HepG2 (cell line): ENCODE data around the gene CXCR5. TPM values are rescaled to one million over a fixed set of nuclear protein-coding genes. Genes with fewer than 3 reads are reported as not detected.

Experiments used
- ATAC-seq: fragments of 200-7000 bp; cut with Tn5 transposase; 3 replicates; pipeline ENCODE4 v1.9.1; 2020; ENCODE audit warnings: mild to moderate bottlenecking, moderate library complexity
- BruUV-seq: library from RNA; stranded (reverse); fragments of 400-500 nt; replicated peaks from 2 replicates; lab custom pipeline; 2021; lab: Mats Ljungman, UMichigan
- CTCF ChIA-PET: fragments of 300-600 bp; formaldehyde crosslinking; extraction: SDS; loops from one replicate; lab custom pipeline; 2021; ENCODE audit warnings: low total read pairs, inconsistent platforms, low intra/inter-chr PET ratio; lab: Yijun Ruan, JAX
- POLR2A ChIA-PET: fragments of 350-600 bp; sonication (Branson Sonifier 250); formaldehyde crosslinking; loops from one replicate; lab custom pipeline; 2020; ENCODE audit warnings: antibody characterized with exemption, inconsistent platforms; lab: Yijun Ruan, JAX
- DNase-seq: peaks from one replicate; pipeline ENCODE4 v3.0.0-alpha.2; 2015; ENCODE audit warnings: low spot score
- FAIRE-seq: peaks from 3 replicates; lab custom pipeline; 2011; peaks lifted over from hg19 to GRCh38; lab: Jason Lieb, UNC
- H2AFZ ChIP-seq: one replicate; pipeline ENCODE4 v1.6.1; 2011; ENCODE audit warnings: low read length, inconsistent platforms
- H3K27ac ChIP-seq: fragments of 300-600 bp; 3 replicates; pipeline ENCODE4 v1.8.0; 2011; ENCODE audit warnings: mixed run types, mild to moderate bottlenecking, mixed read lengths, low read length, inconsistent platforms; ENCODE audit not compliant: insufficient read depth; ENCODE audit errors: extremely low read length
- H3K27me3 ChIP-seq, 2 experiments: fragments of 200-600 bp in 1 of 2; 2 replicates in 1 of 2; 3 replicates in 1 of 2; pipeline versions ENCODE4 v1.6.0 to v1.8.0; 2011; ENCODE audit warnings: low read length in 2 of 2, mild to moderate bottlenecking in 2 of 2, moderate library complexity in 2 of 2, inconsistent platforms in 1 of 2; ENCODE audit not compliant: insufficient read depth in 2 of 2, control insufficient read depth in 1 of 2
- H3K36me3 ChIP-seq, 2 experiments: fragments of 200-600 bp in 1 of 2; replicated peaks in 1 of 2; 2 replicates in 1 of 2; 3 replicates in 1 of 2; pipeline versions ENCODE4 v1.5.1 to v1.8.0; 2011; ENCODE audit warnings: low read length in 2 of 2, inconsistent platforms in 1 of 2; ENCODE audit not compliant: insufficient read depth in 2 of 2, control insufficient read depth in 1 of 2
- H3K4me1 ChIP-seq: 2 replicates; pipeline ENCODE4 v1.5.1; 2012; ENCODE audit warnings: low read length, inconsistent platforms; ENCODE audit not compliant: insufficient read depth
- H3K4me2 ChIP-seq: 2 replicates; pipeline ENCODE4 v1.6.0; 2011; ENCODE audit warnings: low read depth, low read length, inconsistent platforms
- H3K4me3 ChIP-seq, 3 experiments: fragments of 200-600 bp in 1 of 3; sonication (generic), shearing (Covaris generic) in 1 of 3; replicated peaks in 1 of 3; 2 replicates each; pipeline ENCODE4 v1.5.1; 2011 to 2016; ENCODE audit warnings: low read length in 3 of 3, inconsistent platforms in 2 of 3, low read depth in 2 of 3, mild to moderate bottlenecking in 2 of 3, control low read depth in 1 of 3, mixed read lengths in 1 of 3; ENCODE audit not compliant: insufficient read depth in 1 of 3
- H3K79me2 ChIP-seq: one replicate; pipeline ENCODE4 v1.6.1; 2011; ENCODE audit warnings: low read length, inconsistent platforms; ENCODE audit not compliant: insufficient read depth
- H3K9ac ChIP-seq: 2 replicates; pipeline ENCODE4 v1.6.0; 2011; ENCODE audit warnings: mild to moderate bottlenecking, low read depth, low read length, inconsistent platforms; ENCODE audit not compliant: insufficient read depth
- H3K9me3 ChIP-seq: 2 replicates; pipeline ENCODE4 v1.5.1; 2012; ENCODE audit warnings: mild to moderate bottlenecking, low read length
- H4K20me1 ChIP-seq: 2 replicates; pipeline ENCODE4 v1.6.0; 2011; ENCODE audit warnings: inconsistent platforms, mild to moderate bottlenecking, low read length, moderate library complexity; ENCODE audit not compliant: insufficient read depth
- HDAC2 ChIP-seq: sonication (generic); formaldehyde crosslinking; IDR thresholded peaks from 2 replicates; pipeline ENCODE4 v1.4.0; 2020; ENCODE audit warnings: missing genetic modification reagents
- RBM39 ChIP-seq: fragments of 200-400 bp; formaldehyde crosslinking; IDR thresholded peaks from one replicate; pipeline ENCODE4 v1.6.1; 2018; ENCODE audit warnings: antibody characterized with exemption, mild to moderate bottlenecking, low read depth, low read length; ENCODE audit not compliant: poor library complexity, severe bottlenecking
- SIN3A ChIP-seq: IDR thresholded peaks from 2 replicates; pipeline ENCODE4 v1.6.1; 2011; ENCODE audit warnings: low read depth, mild to moderate bottlenecking, control low read depth, low read length, borderline replicate concordance
- WGBS: methylation state at CpG from one replicate; pipeline ENCODE4 v1.1.6; 2017; ENCODE audit warnings: low lambda C conversion rate; 5-methylcytosine and 5-hydroxymethylcytosine counted together
- in situ Hi-C: cut with HindIII; loops from 2 replicates; pipeline ENCODE4 v1.10.0; 2017; ENCODE audit warnings: low pct_unique_long_range_greater_than_20kb; ENCODE audit not compliant: extremely low pct_ligation_motif_present
- intact Hi-C: fragments of 100-400 bp; cut with micrococcal nuclease; formaldehyde crosslinking; loops from one replicate; pipeline ENCODE4 v1.10.0; 2022; ENCODE audit not compliant: unreplicated experiment
- polyA plus RNA-seq, 8 experiments: library from polyadenylated mRNA; depleted of rRNA in 3 of 8; stranded (reverse) in 7 of 8; unstranded in 1 of 8; fragments of >200 nt; fragmentation: Illumina TruSeq in 4 of 8; extraction: Trizol in 4 of 8; gene quantifications; 2 replicates each; pipeline versions ENCODE4 v1.2.1 to v1.2.3, GENCODE V29; 2011 to 2016; ENCODE audit warnings: low read depth in 4 of 8, missing spikeins in 1 of 8, mixed read lengths in 1 of 8; ENCODE audit not compliant: insufficient read depth in 1 of 8
- total RNA-seq, 5 experiments: library from RNA; depleted of rRNA; stranded (reverse); fragments of >200 nt; fragmentation: Illumina TruSeq; extraction: Trizol; gene quantifications; 2 replicates each; pipeline ENCODE4 v1.2.3, GENCODE V29; 2016; ENCODE audit warnings: low read depth in 1 of 5

Gene CXCR5
- total and polyA plus RNA-seq, 2 of the 13 experiments (the other 11 are each of a cell fraction or from before 2014, with no cell fraction given): not detected

DNA sequence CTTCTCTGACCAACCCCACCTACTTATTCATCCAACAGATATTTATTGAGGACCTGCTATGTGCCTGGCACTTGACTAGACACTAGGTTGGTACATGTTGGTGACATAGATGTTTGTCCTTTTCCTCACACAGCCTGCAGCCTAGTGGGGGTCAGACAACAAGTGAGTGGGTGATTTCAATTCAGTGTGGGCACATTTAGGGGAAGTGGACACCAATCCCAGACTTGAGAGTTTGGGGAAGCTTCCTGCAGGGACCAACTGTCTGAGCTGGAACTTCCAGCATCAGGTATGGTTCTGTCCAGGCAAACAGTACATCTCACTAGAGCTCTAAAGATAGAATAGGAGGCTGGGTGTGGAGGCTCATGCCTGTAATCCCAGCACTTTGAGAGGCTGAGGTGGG is 47.9 kb downstream of the CXCR5 start:
- no TSS peak for BruUV-seq
- no peaks in the 10 kb centered on the region for H3K79me2 ChIP-seq
- no peak overlapping the region for H2AFZ ChIP-seq
- no peak overlapping the region for H3K4me3 ChIP-seq
- ATAC-seq (no peak), FAIRE-seq (no peak), DNase-seq (no peak)
- POLR2A ChIA-PET: interaction anchor here (1.4 kb wide), 1 partner anchor 22 kb away, joined by 3 read pairs; no protein-coding TSS in a partner anchor
- peaks cover 46% of the 10 kb centered on the region for H3K4me1 ChIP-seq
- in situ Hi-C loops: no loop called here
- H3K27ac ChIP-seq: no peak overlapping the region
- intact Hi-C loops: no loop called here
- H4K20me1 ChIP-seq: no peaks in the 10 kb centered on the region
- TF ChIP-seq RBM39 (no peak), SIN3A (no peak)
- no peak overlapping the region for H3K4me2 ChIP-seq
- no peaks in the 10 kb centered on the region for H3K36me3 ChIP-seq
- H3K9me3 ChIP-seq: no peaks in the 10 kb centered on the region
- H3K9ac ChIP-seq: no peak overlapping the region
- H3K27me3 ChIP-seq: peaks cover 2 to 7% of the 10 kb centered on the region in 2 experiments; a peak in 3 of 5 replicates
- CTCF ChIA-PET: interaction anchor here (9.8 kb wide), 1 partner anchor 24 kb away, joined by 188 read pairs; no protein-coding TSS in a partner anchor

DNA sequence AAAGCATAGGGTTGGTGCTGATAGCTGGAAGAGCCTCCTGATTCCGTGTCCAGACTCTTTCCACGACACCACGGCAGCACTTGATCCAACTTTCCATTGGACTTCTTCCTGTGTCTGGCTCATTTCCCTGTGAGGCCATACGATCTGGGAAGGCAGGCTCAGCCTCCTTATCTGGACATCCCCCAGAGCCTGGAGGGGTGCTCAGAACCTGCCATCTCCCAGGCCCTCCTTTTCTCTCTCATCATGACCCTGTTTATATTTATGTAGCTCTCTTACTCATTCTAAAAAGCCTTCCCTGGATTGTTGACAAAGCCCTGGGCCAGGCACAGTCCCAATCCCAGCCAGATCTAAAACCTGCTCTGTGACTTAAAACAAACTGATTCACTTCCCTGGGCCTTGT is 49.8 kb downstream of the CXCR5 start:
- H3K4me3 ChIP-seq: no peak overlapping the region
- CTCF ChIA-PET: no interaction called here
- no peaks in the 10 kb centered on the region for H3K36me3 ChIP-seq
- no peaks in the 10 kb centered on the region for H3K9me3 ChIP-seq
- H3K27me3 ChIP-seq: peaks cover 2 to 7% of the 10 kb centered on the region in 2 experiments; a peak in 3 of 5 replicates
- intact Hi-C loops (no loop called here), in situ Hi-C loops (no loop called here)
- POLR2A ChIA-PET: interaction anchor here (1.2 to 1.3 kb wide), 2 partner anchors 23 to 25 kb away, joined by 4 to 7 read pairs; no protein-coding TSS in a partner anchor
- TF ChIP-seq HDAC2 (CRISPR knock-in tag): no peak
- H3K79me2 ChIP-seq: no peaks in the 10 kb centered on the region
- H3K4me1 ChIP-seq: peaks cover 36% of the 10 kb centered on the region
- H2AFZ ChIP-seq: no peak overlapping the region
- no peaks in the 10 kb centered on the region for H4K20me1 ChIP-seq
- WGBS: 0% methylated on average over 4 of the region's 4 CpGs
- no TSS peak for BruUV-seq
- ATAC-seq (no peak), FAIRE-seq (no peak), DNase-seq (no peak)
- no peak overlapping the region for H3K27ac ChIP-seq
- H3K9ac ChIP-seq: no peak overlapping the region
- H3K4me2 ChIP-seq: 0 out of 2 replicates have a peak overlapping the region, but pooled peaks have one; percentile 14
